ENCODE measurements around the gene TPPP2. TPM values are rescaled to one million over a fixed set of nuclear protein-coding genes. Genes with fewer than 3 reads are reported as not detected.
A peak's percentile ranks its signal among the peaks of the same experiment; 100 is the strongest.

TPPP2 gene
- total and polyA plus RNA-seq, 9 of the 15 experiments (the other 6 are each of a cell fraction or from before 2014, with no cell fraction given) = 0.18 TPM; not detected in 8

- Histone ChIP-seq H3K9ac (ENCODE audit: insufficient read depth in 1 of 2, low read depth in 2 of 2, low read length in 2 of 2) (no peak overlapping the region), H3K79me2 (ENCODE audit: control insufficient read depth, insufficient read depth, low read length) (no peaks in the 10 kb centered on the region), H3K4me1 (replicated peaks in 1 of 2; ENCODE audit: control insufficient read depth in 2 of 2, insufficient read depth in 2 of 2, low read length in 2 of 2) (peaks cover 2 to 8% of the 10 kb centered on the region in 2 experiments; a peak in 3 of 5 replicates), H3K27ac (ENCODE audit: extremely low read depth, low read depth, low read length) (no peak overlapping the region), H3K9me1 (ENCODE audit: control insufficient read depth, insufficient read depth, low read length) (no peaks in the 10 kb centered on the region), H3K4me2 (ENCODE audit: insufficient read depth, low read length) (no peak overlapping the region), H2AFZ (ENCODE audit: low read depth, low read length) (peak overlapping the region; percentile 78), H3K4me3 (no peak overlapping the region), H4K20me1 (replicated peaks; ENCODE audit: control insufficient read depth, insufficient read depth, low read length) (no peaks in the 10 kb centered on the region), H3K36me3 (ENCODE audit: control insufficient read depth, insufficient read depth, low read length) (no peaks in the 10 kb centered on the region), H3K9me3 (replicated peaks; ENCODE audit: control insufficient read depth, insufficient read depth, low read depth, low read length) (no peaks in the 10 kb centered on the region), H3K27me3 (ENCODE audit: control insufficient read depth in 2 of 2, insufficient read depth in 2 of 2, low read length in 2 of 2) (no peaks in the 10 kb centered on the region)
- ATAC-seq (no peak), FAIRE-seq (no peak), DNase-seq (ENCODE audit: extremely low read depth in 1 of 4, low spot score in 3 of 4) (no peak)
- intact Hi-C loops (cut with micrococcal nuclease) = no loop called here
- in situ Hi-C loops (cut with MboI) = no loop called here
- ChIA-PET CTCF (ENCODE audit: low intra/inter-chr PET ratio) (interaction anchor here (0.6 kb wide), 1 partner anchor 53 kb away, joined by 3 read pairs; no protein-coding TSS in a partner anchor), POLR2A (interaction anchor here (0.6 kb wide), 1 partner anchor 13 kb away, joined by 3 read pairs; no protein-coding TSS in a partner anchor)
- WGBS (ENCODE audit: insufficient coverage, low coverage, missing lambda C conversion rate) = 28% methylated on average over 3 of the region's 3 CpGs
- BruUV-seq (replicated peaks) = no TSS peak
- TF ChIP-seq MLLT1 (IDR thresholded peaks at IDR 0.05) (peak in 1 of 2 experiments; percentile 95; a peak in 2 of 4 replicates), ZBTB17 (CRISPR knock-in tag; IDR thresholded peaks at IDR 0.05) (peak; percentile 98), NONO (IDR thresholded peaks at IDR 0.05; ENCODE audit: low read depth in 2 of 2, low read length in 1 of 2) (no peak), EGR1 (conservative IDR thresholded peaks at IDR 0.05) (0 out of 2 replicates have a peak, but pooled peaks have one; percentile 6), ZMIZ1 (IDR thresholded peaks at IDR 0.05; ENCODE audit: low read depth in 2 of 2, low read length in 2 of 2) (peak in 1 of 2 experiments; percentile 71; a peak in 1 of 4 replicates), HIVEP1 (CRISPR knock-in tag; IDR thresholded peaks at IDR 0.05) (no peak), REST (IDR thresholded peaks at IDR 0.05; ENCODE audit: borderline replicate concordance) (peak; percentile 37; the same call in 1 of the 2 replicates), REST (CRISPR knock-in tag; IDR thresholded peaks at IDR 0.05; ENCODE audit: low read depth) (no peak)
Measured at GRCh38 chr14:21049271-21049673, 19.3 kb downstream of the TPPP2 start.

Measured in K562 (cell line).